ENCODE results near the gene ZNF574.

ZNF574 gene

DNA sequence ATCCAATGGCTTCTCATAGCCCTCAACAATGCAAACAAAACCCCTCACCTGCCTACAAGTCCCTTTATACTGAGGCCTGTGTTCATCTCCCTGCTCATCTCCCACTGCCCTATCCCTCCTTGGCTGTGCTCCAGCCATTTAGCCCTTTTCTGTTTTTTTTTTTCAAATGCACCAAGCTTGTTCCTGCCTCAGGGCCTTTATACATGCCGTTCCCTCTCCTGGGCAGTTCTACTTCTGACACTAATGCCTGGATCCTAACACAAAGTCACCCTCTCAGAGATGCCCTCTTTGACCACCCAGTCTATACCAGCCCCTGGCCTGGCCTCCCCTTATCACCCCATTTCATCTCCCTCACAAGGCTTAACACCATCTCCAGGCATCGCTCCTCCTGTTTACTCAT, 26.9 kb downstream of the ZNF574 start:
- no peak for DNase-seq (ENCODE audit: low read depth in 2 of 2)

DNA sequence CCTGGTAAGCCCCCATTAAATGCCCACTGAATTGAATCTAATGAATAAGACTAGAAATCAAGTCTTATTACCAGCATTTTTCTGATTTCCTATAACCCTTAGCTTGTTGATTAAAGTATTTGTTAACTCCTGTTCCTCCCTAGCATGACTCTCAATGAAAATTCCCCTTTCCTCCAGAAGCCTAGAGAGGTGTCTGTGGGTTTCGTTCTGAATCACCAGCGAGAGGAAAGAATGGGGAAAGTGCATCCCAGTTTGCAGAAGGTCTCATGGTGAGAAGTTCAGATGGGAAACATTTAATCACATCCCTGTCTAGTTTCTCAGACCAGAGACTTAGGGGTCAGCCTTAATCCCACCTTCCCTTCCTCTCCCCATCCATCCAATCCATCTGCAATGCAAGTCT, 29.4 kb downstream of the ZNF574 start:
- no peak for DNase-seq (ENCODE audit: low read depth in 2 of 2)

DNA sequence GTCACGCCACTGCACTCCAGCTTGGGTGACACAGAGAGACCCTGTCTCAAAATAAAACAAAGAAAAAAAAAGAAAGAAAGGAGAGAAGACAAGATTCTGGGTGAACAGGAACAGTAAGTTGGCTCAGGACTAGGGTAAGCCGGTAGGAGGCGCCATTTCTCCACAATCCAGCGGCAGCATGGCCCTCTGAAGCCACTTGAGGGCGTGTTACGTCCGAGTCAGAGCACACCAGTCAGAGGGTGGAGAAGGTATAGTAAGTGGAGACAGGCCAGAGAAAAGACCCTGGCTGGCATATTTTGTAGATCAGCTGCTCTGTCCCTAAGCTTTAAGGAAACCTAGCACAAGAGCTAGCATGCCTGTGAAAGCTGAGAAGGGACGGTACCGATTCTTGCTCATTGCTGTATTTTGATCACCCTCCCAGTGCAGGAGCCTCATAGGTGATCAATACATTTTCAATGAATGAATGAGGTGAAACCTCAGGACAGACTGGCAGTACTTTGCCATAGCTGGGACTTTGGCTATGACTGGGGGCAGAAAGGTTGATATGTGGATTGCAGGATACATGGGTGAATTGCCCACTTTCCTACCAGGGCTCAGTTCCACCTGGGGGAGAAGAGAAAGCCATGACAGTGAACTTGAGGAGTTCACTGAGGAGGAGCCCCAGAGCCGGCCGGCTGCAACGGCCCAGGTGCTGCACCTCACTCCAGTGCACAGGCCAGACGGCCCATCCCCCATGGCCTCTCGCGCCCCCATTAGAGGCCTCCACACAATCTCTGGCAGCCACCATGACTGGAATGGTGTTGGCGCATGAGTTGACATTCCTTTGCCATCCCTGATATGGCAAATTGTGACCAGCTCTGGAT, 32.8 kb downstream of the ZNF574 start:
- peak; percentile 71 to 73 for DNase-seq (ENCODE audit: low read depth in 2 of 2)

DNA sequence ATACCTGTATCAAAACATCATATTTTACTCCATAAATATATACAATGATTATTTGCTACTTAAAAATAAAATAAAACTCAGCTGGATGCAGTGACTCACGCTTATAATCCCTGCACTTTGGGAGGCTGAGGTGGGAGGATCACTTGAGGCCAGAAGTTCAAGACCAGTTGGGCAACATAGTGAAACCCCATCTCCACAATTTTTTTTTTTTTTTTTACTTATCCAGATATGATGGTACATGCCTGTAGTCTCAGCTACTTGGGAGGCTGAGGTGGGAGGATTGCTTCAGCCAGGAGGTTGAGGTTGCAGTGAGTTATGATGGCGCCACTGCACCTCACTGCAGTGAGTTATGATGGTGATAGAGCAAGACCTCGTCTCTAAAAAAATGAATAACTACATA, 33.9 kb downstream of the ZNF574 start:
- DNase-seq (ENCODE audit: low read depth in 2 of 2): no peak

DNA sequence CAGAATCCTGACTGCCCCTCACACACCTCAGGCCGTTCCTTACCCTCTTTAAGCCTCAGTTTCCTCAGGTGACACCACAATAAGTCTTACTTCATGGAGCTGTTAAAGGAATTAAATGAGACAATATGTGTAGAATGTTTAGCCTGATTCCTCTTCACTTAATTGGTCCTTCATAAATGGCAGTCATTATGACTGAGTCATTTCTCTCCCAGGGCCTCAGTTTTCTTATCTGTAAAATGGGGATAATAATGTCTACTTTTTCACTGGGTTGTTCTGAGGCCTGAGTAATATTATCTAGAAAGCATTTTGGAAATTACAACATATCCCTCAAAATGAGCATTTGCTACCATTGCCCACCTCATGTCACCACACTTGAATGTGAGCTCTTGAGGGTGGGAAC, 34.7 kb downstream of the ZNF574 start:
- no peak for DNase-seq (ENCODE audit: low read depth in 2 of 2)

DNA sequence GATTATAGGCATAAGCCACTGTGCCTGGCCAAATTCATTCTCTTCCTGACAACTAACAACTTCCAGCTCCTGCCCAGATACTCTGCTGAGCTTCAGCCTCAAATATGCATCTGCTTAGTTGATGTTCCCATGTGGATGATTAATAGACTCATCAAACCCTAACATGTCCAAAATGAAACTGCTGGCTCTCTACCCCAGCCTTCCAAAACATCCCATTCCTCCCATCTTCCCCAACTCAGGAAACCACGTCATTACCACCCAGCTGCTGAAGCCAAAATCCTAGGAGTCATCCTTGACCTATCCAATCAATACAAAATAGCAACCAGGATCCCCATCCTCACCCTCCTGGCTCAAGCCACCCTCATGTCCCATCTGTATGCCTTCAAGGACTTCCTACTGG, 35.4 kb downstream of the ZNF574 start:
- DNase-seq (ENCODE audit: low read depth in 2 of 2): peak; percentile 78 to 80

DNA sequence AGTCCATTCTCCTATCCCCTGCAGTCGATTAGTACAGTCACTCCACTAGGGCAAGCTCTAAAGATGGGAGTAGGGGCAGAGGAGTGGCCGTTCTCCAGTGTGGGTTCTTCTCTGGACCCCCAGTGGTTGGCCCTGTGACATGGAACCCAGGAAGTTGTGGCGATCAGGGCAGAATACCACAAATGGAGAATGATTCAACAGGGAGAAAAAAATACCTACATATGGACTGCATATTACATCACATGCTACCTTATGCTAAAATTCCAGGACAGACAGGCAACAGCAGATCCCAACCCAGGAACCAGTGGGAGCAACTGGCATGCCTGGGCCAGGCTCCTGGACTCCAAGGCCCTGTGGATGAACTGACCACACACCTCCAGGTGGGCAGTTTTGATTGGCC, 35.8 kb downstream of the ZNF574 start:
- DNase-seq (ENCODE audit: low read depth in 2 of 2): peak; percentile 38 to 42

DNA sequence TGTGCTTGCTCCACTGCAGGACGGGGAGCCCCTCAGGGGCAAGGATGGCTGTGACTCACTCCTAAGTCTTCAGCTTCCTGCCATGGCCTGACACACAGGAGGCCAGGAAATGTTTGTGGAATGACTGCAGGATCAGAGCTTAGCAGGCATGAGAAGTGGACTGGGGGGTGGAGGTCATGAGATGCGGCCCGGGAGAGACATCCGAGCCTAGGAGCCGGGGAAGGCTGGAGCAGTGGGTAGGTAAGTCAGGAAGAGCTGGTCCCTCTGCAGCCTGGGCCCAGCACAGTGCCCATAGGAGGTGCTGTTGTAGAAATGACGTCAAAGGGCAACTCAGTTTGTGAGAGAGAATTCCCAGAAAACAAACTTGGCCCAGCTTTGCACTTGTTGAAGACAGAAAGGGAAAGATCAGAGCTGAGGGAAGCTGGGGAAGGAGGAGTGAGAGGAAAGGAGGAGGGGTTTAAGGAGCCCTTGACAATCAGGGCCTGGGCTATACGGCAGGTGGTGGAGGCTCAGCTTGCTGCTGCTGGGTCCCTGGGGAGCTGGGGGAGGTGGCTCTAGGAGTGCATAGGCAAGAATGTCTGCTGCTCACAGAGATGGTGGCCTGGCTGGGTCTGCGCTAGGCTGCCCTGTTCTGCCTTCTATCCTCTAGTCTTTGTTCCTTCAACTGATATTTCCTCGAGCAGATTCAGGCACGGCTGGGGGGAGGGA, 37.8 kb downstream of the ZNF574 start:
- peak; percentile 87 to 88 for DNase-seq (ENCODE audit: low read depth in 2 of 2)

DNA sequence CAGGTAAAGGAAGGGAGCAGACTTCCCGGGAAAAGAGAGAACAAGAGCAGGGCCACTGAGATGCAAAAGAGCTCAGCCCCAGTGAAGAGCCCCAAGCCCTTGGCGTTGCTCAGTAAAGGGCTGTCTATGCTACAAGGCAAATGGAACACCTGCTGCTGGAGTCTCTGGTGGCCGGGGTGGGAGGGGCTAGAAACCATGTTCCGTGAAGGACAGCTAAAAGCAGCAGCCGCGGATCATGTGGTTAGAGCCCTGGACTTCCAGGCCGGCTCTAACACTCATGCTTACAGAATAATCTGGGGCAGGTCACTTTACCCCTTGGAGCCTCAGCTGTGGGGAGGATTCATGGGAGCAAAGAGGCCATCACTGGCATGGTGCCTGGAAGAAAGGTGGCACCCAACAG, 38.4 kb downstream of the ZNF574 start:
- no peak for DNase-seq (ENCODE audit: low read depth in 2 of 2)

DNA sequence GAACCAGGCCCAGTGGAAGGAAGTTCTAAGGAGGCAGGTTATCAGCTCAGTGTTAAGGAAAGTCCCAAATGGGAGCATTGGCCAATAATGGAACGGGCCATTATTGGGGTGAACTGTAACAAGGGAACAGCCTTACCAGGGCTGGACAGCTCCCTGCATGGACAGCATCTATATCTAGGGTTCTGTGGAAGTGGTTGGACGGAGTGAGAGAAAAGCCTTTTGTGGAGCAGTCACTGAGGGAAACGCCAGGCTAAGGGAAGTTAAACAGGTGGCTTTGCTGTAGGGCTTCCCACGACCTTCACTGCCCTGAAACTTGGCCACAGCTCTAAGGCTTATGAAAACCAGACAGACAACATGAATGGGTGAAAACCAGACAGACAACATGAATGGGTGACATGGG, 39.3 kb downstream of the ZNF574 start:
- DNase-seq (ENCODE audit: low read depth in 2 of 2): no peak

DNA sequence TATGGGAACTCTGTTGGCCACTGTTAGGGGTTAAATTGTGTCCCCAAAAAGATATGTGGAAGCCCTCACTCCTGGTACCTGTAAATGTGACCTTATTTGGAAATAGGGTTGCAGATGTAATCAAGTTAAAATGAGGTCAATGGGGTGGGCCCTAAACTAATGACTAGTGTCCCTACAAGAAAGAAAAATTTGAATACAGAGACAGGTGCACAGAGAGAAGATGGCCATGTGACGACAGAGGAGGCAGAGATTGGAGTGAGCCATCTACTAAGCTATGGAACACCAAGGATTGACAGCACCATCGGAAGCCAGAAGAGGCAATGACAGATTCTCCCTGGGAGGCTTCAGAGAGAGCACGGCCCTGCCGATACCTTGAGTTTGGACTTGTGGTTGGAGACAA, 39.7 kb downstream of the ZNF574 start:
- DNase-seq (ENCODE audit: low read depth in 2 of 2): no peak

DNA sequence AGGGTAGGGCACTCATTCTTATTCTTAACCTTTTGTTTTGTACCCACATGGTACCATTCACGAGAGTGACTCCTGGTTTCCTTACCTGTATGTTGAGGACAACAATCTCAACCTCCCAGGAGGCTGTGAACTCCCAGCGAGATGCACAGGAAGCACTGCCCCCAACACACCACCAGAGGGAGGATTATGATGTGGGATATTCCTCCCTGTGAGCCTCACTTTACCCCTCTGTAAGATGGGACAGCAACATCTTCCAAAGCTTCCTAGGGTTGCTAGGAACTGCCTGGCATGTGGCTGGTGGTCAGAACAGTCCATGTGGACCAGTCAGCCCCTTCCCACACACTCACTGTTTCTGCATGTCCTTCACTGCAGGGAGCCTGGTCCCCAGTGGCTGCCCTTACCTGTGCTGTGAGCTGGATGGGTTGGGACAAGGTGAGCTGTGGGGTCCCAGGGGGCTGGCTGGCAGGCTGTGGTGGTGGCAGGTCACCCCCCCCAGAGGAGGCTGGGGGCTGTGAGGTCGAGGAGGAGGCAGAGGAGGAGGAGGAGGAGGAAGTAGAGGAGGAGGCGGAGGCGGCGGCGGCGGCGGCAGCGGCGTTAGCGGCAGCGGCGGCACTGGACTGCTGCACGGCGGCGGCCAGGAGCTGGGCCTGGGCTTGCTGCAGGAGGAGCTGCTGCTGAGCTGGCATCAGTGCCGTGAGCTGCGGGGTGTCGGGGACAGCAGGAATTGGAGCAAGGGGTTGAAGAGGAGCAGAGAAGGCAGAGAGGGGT, 40.5 kb downstream of the ZNF574 start:
- no peak for DNase-seq (ENCODE audit: low read depth in 2 of 2)

DNA sequence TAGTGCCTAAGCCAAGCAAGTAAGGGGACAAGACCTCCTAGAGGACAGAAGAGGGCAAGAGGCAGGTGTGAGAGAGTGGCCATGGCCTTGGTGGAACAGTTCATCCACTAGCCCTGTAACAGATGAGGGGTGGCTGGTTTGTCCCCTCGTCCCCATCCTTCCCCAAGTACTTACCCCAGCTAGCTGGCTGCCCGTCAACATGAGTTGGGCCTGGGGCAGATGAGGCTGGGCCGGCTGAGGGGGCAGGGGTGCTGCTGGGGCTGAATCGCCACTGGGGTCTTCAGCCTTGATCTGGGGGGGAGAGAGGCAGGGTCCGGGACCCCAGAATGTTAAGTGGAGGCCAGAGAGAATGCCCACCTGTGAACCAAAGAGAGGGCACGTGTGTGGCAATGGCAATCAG, 41.1 kb downstream of the ZNF574 start:
- no peak for DNase-seq (ENCODE audit: low read depth in 2 of 2)

DNA sequence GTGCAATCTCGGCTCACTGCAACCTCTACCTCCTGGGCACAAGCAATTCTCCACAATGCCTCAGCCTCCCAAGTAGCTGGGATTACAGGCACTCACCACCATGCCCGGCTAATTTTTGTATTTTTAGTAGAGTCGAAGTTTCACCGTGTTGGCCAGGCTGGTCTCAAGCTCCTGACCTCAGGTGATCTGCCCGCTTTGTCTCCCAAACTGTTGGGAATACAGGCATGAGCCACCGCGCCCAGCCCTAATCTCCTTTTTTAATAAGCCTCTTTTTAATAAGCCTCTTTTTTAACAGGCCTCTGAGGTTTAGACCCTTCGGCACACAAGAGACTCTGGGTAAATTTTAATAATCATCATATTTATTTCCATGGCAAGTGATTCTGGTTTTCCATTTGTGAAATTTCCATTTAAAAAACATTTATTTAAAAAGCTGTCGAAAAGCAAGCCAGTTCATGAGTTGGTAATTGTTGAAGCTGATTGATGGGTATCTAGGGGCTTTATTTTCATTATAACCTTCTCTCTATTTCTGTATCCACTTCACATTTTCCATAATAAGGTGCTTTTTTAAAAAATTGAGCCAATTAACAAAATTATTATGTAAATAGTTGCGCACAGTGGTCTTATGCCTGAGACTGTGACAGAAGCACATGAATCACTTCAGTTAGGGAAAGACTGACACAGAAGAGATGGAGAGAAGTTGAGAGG, 44.5 kb downstream of the ZNF574 start:
- no peak for DNase-seq (ENCODE audit: low read depth in 2 of 2)

DNA sequence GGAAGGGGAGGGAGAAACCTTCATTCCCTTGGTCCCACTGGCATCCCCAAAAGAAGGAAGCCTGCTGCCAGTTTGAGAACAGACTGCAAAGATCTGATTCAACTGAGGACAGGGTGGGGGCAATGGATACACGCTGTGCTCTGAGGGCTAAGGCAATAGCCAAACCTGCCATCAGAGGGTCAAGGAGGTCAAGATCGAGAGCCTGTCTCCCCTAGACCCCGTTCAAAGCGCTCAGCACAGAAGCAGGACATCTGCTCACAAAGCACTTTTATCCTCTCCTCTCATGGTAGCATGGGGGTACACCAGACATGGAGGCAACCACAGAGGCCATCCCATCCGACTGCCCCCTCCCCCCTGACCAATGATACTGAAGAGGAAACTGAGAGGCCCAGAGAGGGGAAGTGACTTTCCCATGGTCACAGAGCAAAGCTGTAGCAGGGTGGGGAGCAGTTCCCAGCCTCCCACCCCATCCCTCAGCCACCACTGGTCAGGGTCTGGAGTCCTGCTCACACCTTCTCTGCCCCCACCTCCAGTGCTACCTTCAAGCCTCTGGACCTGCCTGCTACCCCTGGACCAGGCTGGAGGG, 45.2 kb downstream of the ZNF574 start:
- no peak for DNase-seq (ENCODE audit: low read depth in 2 of 2)

DNA sequence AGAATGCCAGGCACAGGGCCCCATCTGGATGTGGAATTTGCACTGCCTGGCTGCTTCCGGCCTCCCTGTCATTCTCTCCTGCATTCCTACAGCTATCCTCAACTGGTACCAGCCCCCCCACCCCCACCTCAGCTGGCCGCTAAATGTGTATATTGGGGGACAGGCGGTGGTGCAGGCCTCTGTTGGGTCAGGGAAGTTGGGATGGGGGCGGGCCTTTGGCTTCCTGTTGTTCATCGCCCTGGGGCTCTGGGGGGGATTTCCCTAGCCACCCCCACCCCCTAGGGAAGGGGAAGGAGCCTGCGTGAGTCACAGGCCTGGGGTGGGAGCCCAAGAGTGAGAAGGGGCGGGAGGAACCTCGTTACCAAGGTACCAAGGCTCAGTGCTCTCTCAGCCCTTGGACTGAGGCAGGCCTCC, 45.7 kb downstream of the ZNF574 start:
- DNase-seq (ENCODE audit: low read depth in 2 of 2): peak; percentile 70 to 75

DNA sequence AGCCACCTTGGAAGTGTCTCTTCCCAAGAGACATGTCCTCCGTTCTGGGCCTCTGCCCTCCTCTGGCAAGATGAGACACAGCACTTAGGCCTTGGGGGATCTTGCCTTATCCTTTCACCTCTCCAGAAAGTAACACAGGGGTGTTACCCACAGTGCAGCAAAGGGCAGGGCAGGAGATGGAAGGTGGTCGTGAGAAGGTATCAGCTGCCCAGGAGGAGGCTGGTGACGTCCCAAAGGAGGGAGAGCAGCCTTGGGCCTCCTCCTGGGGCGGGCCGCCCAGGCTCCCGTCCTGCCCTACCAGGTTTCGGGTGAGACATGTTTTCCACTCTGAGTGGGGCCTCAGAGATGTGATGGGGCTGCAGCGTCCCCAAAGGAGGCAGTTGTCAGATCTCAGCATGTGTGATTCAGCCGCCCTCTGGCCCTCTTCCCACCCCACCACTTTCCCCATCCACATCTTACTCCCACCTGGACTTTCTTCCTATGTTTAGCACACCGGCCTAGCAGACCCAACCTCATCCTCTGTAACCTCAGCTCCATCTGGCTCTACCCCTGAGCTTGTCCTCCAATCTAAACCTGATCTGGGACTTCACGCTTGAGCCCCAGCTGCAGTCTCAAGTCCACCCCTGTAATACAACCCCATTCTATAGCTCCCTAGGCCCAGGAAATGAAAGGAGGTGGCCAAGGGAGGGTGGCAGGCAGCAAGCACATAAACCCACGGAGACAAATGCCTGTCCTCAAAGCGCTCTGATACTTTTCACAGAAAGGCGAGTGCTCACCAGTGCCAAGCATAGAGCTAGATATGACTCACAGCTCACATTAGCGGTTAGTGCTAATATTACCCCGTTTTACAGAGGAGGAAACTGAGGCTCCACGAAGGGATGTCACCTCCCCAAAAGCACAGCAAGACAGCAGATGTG, 47.0 kb downstream of the ZNF574 start:
- no peak for DNase-seq (ENCODE audit: low read depth in 2 of 2)

DNA sequence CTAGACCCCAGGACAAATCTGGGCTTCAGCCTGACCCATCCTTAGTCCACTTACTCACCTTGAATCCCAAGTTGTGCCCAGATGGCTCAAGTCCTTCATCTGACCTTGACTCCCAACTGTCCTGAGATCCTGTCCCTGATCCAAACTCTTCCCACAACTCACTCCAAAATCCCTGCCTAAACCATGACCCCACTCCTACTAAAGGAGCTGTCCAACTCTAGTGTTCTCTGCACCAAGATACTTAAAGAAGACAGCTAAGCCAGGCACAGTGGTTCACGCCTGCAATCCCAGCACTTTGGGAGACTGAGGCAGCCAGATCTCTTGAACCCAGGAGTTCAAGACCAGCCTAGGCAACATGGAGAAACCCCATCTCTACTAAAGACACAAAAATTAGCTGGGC, 47.8 kb downstream of the ZNF574 start:
- DNase-seq (ENCODE audit: low read depth in 2 of 2): no peak

DNA sequence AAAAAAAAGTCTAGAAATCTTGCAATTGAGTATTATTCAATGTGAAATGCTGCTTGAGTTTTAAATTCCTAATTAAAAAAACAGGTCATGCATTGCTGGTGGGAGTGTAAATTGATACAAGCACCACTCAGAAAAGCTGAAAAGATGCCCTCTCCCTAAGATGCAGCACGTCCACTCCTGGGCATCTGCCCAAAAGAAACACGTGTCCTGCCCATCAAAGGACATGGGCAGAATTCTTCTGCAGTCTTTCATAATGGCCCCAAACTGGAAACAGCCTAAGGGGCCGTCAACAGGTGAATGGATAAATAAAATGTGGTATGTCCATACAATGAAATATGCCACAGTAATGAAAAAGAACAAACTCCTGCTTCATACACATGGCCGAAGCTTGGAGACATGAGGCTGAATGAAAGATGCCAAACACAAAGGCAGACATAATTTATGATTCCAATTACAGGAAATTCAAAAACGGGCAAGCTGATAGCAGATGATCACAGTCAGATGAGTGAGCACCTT, 48.5 kb downstream of the ZNF574 start:
- DNase-seq (ENCODE audit: low read depth in 2 of 2): no peak

DNA sequence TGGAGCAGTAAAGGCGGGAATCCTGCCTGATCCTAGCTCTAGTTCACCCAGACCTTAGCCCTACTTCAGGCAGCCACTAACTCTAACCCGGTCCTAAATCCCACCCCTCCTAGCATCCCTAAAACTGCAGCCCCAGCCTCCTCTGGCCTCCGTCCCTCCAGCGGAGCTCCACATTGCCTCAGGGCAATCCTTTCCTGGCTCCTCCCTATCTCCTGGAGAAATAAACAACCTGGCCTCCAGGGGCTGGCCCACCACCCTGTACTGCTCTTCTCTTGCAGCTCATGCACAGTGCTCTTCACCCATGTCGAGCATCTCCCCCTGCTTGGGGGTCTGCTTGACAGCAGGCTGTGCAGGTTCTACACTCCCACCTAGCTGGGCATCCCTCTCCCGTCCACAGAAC, 49.6 kb downstream of the ZNF574 start:
- DNase-seq (ENCODE audit: low read depth in 2 of 2): no peak

Measured in fibroblast of skin of left quadriceps (primary cell).